HG02763 (cell line): Measurements from ENCODE around the gene CNNM3.

ENCODE experiments used
- ATAC-seq: cut with Tn5 transposase; IDR thresholded peaks from one replicate; pipeline ENCODE4 v1.9.1; 2021; ENCODE audit warnings: mild to moderate bottlenecking, moderate library complexity; ENCODE audit not compliant: unreplicated experiment

Gene CNNM3

DNA sequence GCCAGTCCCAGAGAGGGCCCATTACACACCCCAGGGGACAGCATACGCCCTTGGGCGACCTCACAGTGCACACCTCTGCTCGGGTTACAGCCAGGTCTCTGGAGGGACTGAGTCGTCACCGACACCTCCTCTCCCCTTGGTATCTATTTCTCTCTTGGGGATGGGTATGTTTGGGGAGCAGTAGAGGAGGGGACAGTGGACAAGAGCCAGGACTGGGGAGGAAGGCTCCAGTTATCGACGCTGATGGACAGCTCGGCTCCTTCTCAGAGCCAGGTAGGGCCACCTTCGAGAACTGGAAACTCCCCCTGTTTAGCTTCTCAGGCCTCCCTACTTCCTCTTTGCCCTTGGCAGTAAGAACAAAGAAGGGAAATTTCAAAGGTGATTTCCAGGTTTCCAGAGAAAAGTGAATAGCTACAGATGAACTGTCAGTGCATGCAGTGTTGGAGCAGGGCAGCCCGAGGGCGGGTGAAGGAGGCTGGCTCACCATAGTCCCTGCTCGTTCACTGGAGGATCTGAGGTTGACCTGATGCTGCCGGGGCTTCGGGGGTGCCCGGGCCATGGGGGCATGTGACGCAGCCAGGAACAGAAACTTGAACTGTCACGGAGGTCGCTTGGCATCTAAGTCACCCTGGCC lies 58.2 kb downstream of the CNNM3 start:
- ATAC-seq: peak; percentile 35

GRCh38 chr2:96875498-96876268 lies 59.6 kb downstream of the CNNM3 start:
- no peak for ATAC-seq

DNA sequence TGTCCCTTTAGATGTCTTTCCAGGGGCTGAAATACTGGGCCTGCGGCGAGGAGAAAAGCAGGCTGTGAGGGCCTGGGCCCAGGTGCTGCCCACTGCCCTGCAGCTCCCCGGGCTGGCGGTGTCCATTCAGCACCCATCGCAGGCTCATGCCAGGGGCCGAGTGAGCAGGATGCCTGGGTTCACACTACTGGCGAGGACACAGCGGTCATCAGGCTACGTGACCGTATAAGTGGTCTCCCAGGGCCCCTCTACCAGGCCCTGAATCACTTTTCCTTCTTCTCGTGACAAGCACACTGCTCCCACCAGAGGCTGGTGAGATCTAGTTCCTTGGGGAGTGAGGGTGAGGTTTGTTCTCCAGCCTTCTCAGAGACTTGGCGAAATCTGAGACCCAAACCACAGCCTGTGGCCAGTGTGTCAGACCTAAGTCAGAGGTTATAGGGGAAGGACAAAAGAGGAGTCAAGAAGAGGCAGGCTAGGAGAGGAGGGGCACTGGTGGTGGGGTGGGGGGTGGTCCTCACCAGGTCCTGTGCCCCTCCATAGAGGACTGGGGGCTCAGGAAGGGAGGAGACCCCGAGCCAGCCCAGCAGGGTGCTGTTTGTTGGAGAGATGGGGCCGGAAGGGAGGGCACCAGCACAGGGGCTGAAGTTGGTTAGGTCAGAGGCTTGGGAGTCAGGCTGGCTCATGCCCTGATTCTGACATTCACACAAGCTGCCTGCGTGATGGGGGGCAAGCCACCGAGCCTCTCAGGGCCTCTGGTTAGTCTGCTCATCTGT lies 60.4 kb downstream of the CNNM3 start:
- ATAC-seq: no peak

GRCh38 chr2:96877042-96877451 lies 61.0 kb downstream of the CNNM3 start:
- no peak for ATAC-seq

DNA sequence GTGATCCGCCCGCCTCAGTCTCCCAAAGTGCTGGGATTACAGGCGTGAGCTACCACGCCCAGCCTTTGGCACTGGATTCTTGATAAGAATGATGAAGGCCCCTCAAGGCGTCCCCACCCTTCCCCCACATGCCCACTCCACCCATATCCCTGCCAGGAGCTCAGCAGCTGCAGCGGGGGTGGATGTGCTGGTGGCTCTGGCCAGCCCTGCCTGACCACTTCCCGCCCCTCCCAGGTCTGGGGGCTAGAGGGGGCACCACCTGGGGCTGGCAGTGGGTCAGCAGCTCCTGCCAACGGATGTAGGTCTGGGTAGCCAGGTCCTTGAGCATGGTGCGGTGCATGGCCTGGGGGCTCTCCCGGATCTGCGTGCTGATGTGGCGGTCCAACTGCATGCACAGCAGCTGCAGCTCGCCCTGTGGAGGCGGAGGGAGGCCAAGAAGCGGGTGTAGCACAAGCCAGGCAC lies 61.6 kb downstream of the CNNM3 start:
- ATAC-seq: no peak

GRCh38 chr2:96878171-96878570 lies 62.1 kb downstream of the CNNM3 start:
- ATAC-seq: no peak

- ATAC-seq: no peak
Observed at GRCh38 chr2:96878796-96879544, 62.9 kb downstream of the CNNM3 start.

DNA sequence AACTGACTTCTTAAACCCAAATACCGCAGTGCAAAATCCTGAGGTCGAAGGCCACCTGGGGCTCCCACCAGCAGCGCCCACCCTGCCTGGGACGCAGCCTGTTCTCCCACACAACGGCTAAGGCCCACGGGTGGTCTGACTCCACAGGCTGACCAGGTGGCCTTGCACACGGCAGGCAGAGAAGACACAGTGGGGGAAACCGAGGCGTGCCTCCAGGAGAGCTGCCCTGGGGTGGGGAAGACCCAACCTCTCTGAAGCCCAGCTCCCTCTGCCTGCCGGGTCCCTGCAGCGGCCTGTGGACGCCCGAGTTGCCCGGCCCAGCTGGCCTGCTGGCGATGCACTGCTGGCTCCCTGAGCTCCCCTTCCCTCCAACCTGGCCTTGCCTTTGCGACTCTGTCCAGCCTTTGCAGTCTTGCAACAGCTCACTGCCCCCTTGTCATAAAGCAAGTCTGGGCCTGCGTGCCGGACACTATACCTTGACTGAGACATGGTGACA lies 63.5 kb downstream of the CNNM3 start:
- ATAC-seq: no peak

- ATAC-seq: no peak
Observed at GRCh38 chr2:96880891-96881273, 64.8 kb downstream of the CNNM3 start.

- no peak for ATAC-seq
Observed at GRCh38 chr2:96881349-96882195, 65.5 kb downstream of the CNNM3 start.

- no peak for ATAC-seq
Observed at GRCh38 chr2:96882230-96882629, 66.2 kb downstream of the CNNM3 start.

DNA sequence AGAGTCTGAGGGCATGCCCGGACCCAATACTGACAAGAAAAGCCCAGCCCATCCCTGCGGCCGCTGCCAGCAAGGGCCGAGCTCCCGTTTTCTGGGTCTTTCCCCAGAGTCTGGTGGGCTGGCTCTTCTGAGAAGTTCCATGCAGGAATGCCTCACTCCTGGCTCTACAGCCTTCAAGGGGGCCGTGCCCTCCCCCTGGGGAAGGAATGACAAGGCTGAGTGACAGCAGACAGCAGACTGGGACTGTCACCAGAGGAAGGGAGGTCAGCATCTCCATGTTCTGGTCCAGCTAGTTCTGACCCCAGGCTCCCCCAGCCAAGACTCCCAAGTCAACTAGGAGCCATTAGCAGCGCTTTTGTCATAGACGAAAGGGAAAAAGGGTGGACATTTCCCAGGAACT lies 66.8 kb downstream of the CNNM3 start:
- no peak for ATAC-seq

DNA sequence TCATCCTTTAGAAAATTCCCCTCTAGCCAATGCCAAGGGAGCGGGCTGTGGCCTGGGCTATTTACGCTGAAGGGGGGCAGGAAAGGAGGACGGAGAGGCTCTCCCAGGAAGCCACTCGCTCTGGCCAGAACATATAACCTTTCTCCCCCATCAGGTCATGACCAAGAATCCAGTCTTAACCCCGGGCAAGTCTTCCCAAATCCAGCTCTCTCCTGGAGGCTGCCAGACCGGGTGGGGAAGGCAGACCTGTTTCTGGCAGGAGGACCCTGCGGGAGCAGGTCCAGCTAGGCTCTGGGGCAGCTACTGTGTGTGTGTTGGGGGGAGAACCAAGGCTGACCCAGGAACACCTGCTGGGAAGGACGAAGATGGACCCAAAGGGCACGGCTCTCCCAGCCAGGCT lies 67.2 kb downstream of the CNNM3 start:
- no peak for ATAC-seq
